ENCODE data around the gene MTHFD2L.

DNA sequence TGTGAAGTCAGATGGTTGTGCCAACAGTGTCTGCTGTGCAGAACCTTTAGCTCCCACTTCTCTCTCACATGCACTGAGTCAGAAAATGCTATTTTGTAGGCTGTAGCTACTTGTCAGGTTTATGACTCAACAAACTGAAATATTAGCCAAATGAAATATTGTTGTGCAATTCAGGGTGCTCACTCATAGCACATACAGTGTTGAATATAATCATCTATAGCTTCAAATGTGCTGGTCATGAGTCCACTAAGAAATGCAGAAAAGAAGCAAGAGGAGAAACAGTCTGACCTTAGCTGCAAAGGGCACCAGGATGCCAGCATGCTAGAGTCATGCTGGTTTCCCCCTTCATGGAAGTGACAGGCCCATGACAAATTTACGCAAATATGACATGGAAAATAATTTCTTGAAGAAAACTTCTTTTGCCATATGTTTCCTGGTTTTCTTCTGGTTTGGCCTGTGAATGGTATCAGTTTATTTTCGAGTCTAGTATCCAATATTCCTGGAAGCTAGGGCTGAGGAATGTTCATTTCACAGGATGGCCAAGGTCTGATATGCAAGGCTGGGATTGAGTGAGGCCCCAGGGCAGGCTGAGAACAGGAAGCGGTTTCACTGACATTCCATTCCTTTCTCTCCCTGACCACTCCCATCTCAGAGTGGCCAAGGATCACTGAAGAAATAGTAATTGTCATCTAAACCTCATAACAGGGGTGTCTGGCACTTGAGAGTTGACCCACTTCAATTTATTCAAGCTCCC is 48.6 kb upstream of the MTHFD2L start:
- TF ChIP-seq POLR2A (IDR thresholded peaks at IDR 0.05; ENCODE audit: low read depth, low read length) (no peak), POLR2AphosphoS5 (IDR thresholded peaks at IDR 0.05; ENCODE audit: low read depth, low read length) (no peak), TAF1 (IDR thresholded peaks at IDR 0.05; ENCODE audit: borderline replicate concordance, low read depth, low read length) (no peak)

All from GM12892 (cell line).